ENCODE measurements around the gene GOLGA8S. TPM values are rescaled to one million over a fixed set of nuclear protein-coding genes. Genes with fewer than 3 reads are reported as not detected.
"Not testable (repeated sequence)": the region's sequence is repeated elsewhere in the genome, so short reads cannot be mapped to it uniquely, and the experiment has no call there.

The GOLGA8S gene
- polyA plus RNA-seq, 2 donors, result 0.04 to 0.10 TPM

DNA sequence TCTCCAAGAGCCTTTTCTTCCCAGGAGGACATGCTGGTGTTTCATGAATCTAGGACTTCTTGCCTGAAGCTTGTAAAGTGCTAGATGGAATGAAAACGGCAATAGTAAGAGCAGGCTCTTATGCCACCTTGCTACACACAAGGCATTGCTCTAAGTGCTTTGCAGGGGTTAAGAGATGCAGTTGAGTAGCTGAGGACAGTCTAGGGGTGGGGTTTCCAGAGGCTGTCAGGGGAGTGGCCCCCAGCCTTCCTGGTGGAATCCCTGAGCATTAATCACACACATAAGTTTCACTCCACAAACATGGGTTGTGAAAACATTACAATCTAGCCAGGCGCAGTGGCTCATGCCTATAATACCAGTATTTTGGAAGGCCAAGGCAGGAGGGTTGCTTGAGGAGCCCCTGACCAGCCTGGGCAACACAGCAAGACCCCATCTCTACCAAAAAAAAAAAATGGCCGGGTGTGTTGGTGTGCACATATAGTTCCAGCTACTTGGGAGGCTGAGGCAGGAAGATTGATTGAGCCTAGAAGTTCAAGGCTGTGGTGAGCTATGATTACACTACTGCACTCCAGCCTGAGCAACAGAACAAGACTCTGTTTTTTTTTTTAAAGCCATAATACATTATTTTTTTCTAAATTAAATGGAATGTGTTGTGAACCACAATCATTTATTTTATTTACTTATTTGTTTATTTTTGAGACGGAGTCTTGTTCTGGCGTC is 58.5 kb downstream of the GOLGA8S start:
- 73 to 75% methylated on average over 5 of the region's 5 CpGs for WGBS, 2 donors
- not testable (repeated sequence) for H3K9me3 ChIP-seq (ENCODE audit: control insufficient read depth in 2 of 2, insufficient read depth in 1 of 2, low read depth in 1 of 2, low read length in 1 of 2)

More for the DNA sequence above, 58.5 kb downstream of the GOLGA8S start:
- not testable (repeated sequence) for H3K4me1 ChIP-seq (ENCODE audit: control insufficient read depth in 2 of 2, insufficient read depth in 2 of 2, low read length in 1 of 2); H3K36me3 ChIP-seq (ENCODE audit: control insufficient read depth in 2 of 2, insufficient read depth in 2 of 2, low read length in 1 of 2); H3K27ac ChIP-seq (ENCODE audit: low read depth in 2 of 2, low read length in 1 of 2); H3K27me3 ChIP-seq (ENCODE audit: control insufficient read depth in 1 of 2, insufficient read depth in 2 of 2, low read length in 2 of 2); H3K4me3 ChIP-seq (ENCODE audit: low read depth in 1 of 2, low read length in 2 of 2)

Other genes with a start within 250 kb of the GOLGA8S start
- gene GOLGA6L1, start 217.9 kb upstream of the GOLGA8S start, polyA plus RNA-seq, result not detected
- not detected for gene GOLGA6L26, start 20.6 kb upstream of the GOLGA8S start, polyA plus RNA-seq
- not detected for gene GOLGA6L2, start 92.5 kb downstream of the GOLGA8S start, polyA plus RNA-seq
- gene MKRN3, start 210.9 kb downstream of the GOLGA8S start, polyA plus RNA-seq, result 1 to 10 TPM; 1.5 to 1.9 TPM